NOMO-1 treated with dmso at 0.1 percent for 144 hours (cell line): ENCODE measurements around the gene TDRD10.

Source experiments
- DNase-seq: peaks from one replicate; lab custom pipeline; 2025; ENCODE audit not compliant: unreplicated experiment; lab: John Stamatoyannopoulos, UW

The TDRD10 gene

GRCh38 chr1:154575951-154576566 is 74.0 kb downstream of the TDRD10 start:
- DNase-seq = no peak

DNA sequence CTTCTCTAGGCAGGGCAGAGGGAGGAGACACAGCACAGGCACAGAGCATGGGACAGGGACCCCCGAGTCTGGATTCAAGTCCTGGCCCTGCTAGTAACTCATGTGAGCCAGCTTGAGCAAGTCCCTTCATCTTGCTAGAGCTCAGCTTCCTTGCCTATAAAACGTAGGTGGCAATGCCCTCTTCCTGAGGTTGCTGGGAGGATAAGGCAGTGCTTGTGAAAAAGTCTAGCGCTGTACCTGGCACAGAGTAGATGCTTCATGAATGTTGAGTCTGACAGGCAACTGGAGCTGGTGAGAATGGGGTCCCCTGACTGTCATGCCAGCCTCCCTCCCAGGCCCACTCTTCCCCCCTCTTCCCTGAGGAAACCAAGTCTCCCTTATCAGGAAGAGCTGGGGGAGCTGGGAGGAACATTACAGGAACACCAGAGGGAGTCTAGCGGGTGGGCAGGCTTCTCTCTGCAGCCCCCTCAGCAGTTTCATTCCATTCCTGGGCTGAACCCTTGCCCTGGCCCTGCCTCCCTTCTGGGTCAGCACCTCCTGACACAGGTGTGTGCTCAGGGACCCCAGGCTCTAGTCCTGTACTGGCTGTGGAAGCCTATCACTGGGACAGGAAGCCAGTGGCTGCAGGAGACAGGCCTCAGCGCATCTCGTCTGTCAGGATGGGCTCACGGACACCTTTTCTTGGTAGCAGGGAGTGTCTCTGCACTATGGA is 75.5 kb downstream of the TDRD10 start:
- DNase-seq = no peak

DNA sequence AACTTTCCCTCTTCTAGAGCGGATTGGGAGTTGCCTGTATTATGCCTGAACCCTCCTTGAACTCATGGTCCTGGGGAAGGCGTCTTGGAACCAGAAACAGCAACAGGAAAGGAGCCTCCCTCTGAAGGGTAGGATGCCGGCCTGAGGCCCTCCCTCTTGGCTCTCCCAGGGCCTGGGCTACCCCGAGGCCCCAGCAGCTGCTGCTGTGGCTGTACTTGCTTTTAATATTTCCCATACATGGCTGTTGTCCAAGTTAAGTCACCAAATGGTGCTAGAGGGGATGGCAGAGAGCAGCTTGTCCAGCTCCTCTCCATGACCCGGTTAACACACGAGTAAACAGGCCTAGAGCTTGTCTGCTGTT is 76.0 kb downstream of the TDRD10 start:
- no peak for DNase-seq

DNA sequence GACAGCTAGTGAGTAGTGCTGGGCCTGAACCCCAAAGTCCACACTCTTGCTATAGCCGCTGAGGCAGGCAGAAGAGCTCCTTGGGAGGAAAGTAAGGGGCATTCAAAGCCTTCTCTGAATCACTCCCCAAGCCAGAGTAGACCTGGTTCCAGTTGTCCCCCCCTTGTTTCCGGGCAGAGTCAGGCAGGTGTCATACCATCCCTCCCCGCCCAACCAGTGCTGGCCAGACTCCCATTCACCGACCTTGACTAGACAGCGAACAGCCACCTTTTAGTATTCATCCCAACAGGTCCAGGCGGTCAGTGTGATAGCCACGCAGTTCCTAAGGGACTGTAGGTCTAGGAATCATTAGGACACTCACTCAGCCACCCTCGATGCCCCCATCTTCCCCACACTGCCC is 77.4 kb downstream of the TDRD10 start:
- DNase-seq = no peak

DNA sequence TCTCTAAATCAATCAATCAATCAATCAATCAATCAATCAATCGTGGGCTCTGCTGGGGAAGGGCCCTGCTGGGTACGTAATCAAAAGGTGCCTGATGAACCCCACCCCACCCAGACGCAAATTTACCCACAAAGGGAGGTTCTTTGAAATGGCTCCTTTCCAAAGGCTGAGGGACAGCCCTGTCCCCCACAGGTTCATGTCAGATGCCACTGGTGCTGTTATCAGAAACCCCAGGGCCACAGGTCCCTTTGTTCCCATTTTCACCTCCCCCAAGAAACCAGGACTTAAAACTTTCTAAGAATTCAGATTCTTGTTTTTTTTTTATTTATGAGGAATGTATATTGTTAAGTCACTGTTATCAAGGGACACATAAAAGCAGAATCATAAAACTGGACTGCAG is 79.7 kb downstream of the TDRD10 start:
- DNase-seq = no peak

GRCh38 chr1:154582885-154583284 is 80.9 kb downstream of the TDRD10 start:
- DNase-seq = no peak

DNA sequence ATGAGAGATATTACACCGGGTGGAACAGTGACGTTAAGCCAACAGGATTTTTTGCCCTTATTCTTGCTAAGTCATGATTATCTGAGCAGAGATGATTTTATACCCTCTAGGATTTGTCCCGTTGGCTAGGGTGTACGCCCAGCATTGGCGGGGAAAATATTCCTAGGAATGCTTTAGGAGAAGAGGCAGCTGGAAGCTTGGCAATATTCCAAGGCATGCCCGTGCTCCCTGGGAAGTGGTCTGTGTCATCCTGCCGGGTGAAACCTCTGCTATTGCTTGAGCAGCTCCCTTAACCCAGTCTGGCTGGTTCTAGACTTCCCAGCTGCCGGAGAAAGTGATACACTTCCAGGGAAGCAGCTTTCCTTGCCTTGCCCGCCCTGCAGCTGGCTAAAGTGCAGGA is 81.8 kb downstream of the TDRD10 start:
- no peak for DNase-seq

DNA sequence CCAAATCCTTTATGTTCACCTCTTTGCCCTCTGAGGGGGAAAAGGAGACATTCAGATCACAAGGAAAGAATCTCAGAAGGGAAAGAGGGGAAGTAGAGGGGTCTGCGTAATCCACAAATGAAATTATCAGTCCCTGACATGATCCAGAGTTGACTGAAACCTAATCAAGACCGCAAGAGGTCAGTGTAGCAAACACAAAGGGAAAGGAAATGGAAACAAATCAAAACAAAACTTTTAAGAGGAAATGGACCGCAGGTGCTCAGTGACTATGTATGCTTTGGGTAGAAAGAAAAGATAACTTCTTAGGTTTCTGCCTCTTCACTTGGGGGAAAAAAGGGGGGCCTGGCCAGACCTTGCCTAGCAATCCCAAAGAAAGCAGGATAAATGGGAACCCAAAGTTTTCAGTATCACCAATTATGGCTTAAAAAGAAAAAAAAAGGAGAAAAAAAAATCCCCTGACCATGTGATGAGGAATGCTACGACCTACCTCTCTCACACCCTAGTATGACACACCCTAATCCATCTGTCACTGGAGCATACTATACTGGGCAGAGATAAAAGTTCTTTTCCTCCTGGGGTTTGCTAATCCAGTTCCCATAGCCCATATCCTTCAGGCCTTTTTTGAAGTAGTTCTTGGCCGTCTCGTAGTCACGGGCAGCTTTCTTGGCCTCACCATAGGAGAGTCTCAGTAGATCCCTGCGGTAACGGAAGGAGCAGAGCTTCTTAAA is 82.4 kb downstream of the TDRD10 start:
- DNase-seq = no peak

GRCh38 chr1:154586231-154586630 is 84.2 kb downstream of the TDRD10 start:
- no peak for DNase-seq

- DNase-seq = no peak
Observed at GRCh38 chr1:154586641-154587040, 84.6 kb downstream of the TDRD10 start.

GRCh38 chr1:154589780-154590179 is 87.8 kb downstream of the TDRD10 start:
- no peak for DNase-seq

- no peak for DNase-seq
Observed at GRCh38 chr1:154590756-154591155, 88.7 kb downstream of the TDRD10 start.

- DNase-seq = no peak
Observed at GRCh38 chr1:154591206-154591605, 89.2 kb downstream of the TDRD10 start.

- DNase-seq = no peak
Observed at GRCh38 chr1:154593390-154593789, 91.4 kb downstream of the TDRD10 start.

- no peak for DNase-seq
Observed at GRCh38 chr1:154594811-154595210, 92.8 kb downstream of the TDRD10 start.

DNA sequence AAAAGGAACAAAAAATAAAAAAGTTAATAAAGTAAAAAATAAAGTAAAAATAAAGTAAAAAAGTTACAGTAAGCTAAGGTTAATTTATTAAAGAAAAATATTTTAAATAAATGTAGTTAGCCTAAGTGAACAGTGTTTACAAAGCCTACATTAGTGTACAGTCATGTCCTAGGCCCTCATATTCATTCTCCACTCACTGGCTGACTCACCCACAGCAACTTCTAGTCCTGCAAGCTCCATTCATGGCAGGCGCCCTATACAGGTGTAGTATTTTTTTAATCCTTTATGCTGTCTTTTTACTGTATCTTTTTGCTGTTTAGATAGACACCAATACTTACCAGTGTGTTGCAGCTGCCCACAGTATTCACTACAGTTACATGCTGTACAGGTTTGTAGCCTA is 93.6 kb downstream of the TDRD10 start:
- DNase-seq = no peak
